HCT116 (cell line): ENCODE results near the gene DHCR24. TPM values are rescaled to one million over a fixed set of nuclear protein-coding genes. Genes with fewer than 3 reads are reported as not detected.
"Not testable (repeated sequence)": the region's sequence is repeated elsewhere in the genome, so short reads cannot be mapped to it uniquely, and the experiment has no call there.

ENCODE experiments used
- ATAC-seq: fragments of 200-7000 bp; cut with Tn5 transposase; 2 replicates; pipeline ENCODE4 v1.9.1; 2020; ENCODE audit warnings: mild to moderate bottlenecking, moderate library complexity
- BruUV-seq: library from RNA; stranded (reverse); fragments of 400-500 nt; replicated peaks from 2 replicates; lab custom pipeline; 2021; lab: Mats Ljungman, UMichigan
- CTCF ChIA-PET: fragments of 300-600 bp; sonication (Branson Sonifier 250); formaldehyde crosslinking; loops from one replicate; lab custom pipeline; 2021; ENCODE audit warnings: antibody characterized with exemption; lab: Charles Lee
- POLR2A ChIA-PET: fragments of 300-600, 350-600 bp; sonication (Branson Sonifier 250); formaldehyde crosslinking; loops from one replicate; lab custom pipeline; 2021; ENCODE audit warnings: antibody characterized with exemption; lab: Charles Lee
- RAD21 ChIA-PET, 2 experiments: fragments of 300-600 bp; sonication (Branson Sonifier 250); formaldehyde crosslinking; loops; one replicate each; lab custom pipeline; 2023; ENCODE audit warnings: low total read pairs in 2 of 2; ENCODE audit not compliant: uncharacterized antibody in 2 of 2, unreplicated experiment in 2 of 2, low non-redundant PET in 1 of 2; lab: Charles Lee
- DNase-seq: peaks from one replicate; pipeline ENCODE4 v3.0.0-alpha.2; 2010; ENCODE audit warnings: low read depth, low spot score
- H2AFZ ChIP-seq: fragments of 200-600 bp; shearing (Covaris generic), sonication (generic); 2 replicates; pipeline ENCODE4 v1.6.1; 2017; ENCODE audit warnings: low read depth, mixed run types, mixed read lengths, antibody characterized with exemption, low read length; ENCODE audit not compliant: poor library complexity, severe bottlenecking
- H3K27ac ChIP-seq: 2 replicates; pipeline ENCODE4 v1.5.1; 2012; ENCODE audit warnings: low read depth, low read length
- H3K27me3 ChIP-seq: fragments of 200-600 bp; sonication (generic); 2 replicates; pipeline ENCODE4 v1.6.1; 2016; ENCODE audit warnings: mixed run types, low read length, mixed read lengths; ENCODE audit not compliant: insufficient read depth
- H3K36me3 ChIP-seq, 2 experiments: fragments of 200-500 bp in 1 of 2; fragments of 200-600 bp in 1 of 2; sonication (Bioruptor generic) in 1 of 2; sonication (generic) in 1 of 2; 2 replicates each; pipeline versions ENCODE4 v1.5.1 to v1.6.1; 2014 to 2016; ENCODE audit warnings: low read length in 2 of 2, inconsistent platforms in 1 of 2, mixed read lengths in 1 of 2, mixed run types in 1 of 2; ENCODE audit not compliant: insufficient read depth in 2 of 2, control insufficient read depth in 1 of 2
- H3K4me1 ChIP-seq, 2 experiments: fragments of 200-600 bp in 1 of 2; sonication (generic) in 1 of 2; 2 replicates each; pipeline versions ENCODE4 v1.5.1 to v1.6.1; 2012 to 2017; ENCODE audit warnings: low read length in 2 of 2, inconsistent platforms in 1 of 2, mild to moderate bottlenecking in 1 of 2, mixed read lengths in 1 of 2, mixed run types in 1 of 2, moderate library complexity in 1 of 2; ENCODE audit not compliant: insufficient read depth in 2 of 2, control insufficient read depth in 1 of 2
- H3K4me2 ChIP-seq: fragments of 200-600 bp; sonication (generic); 2 replicates; pipeline ENCODE4 v1.6.1; 2017; ENCODE audit warnings: mixed run types, low read length, mixed read lengths
- H3K4me3 ChIP-seq, 2 experiments: fragments of 200-600 bp in 1 of 2; sonication (generic) in 1 of 2; replicated peaks in 1 of 2; 2 replicates each; pipeline ENCODE4 v1.5.1; 2011 to 2016; ENCODE audit warnings: low read length in 2 of 2, control low read depth in 1 of 2, low read depth in 1 of 2, mild to moderate bottlenecking in 1 of 2, mixed read lengths in 1 of 2, mixed run types in 1 of 2
- H3K79me2 ChIP-seq: fragments of 200-600 bp; sonication (generic); 2 replicates; pipeline ENCODE4 v1.6.1; 2017; ENCODE audit warnings: mild to moderate bottlenecking, mixed run types, low read length, moderate library complexity, mixed read lengths; ENCODE audit not compliant: insufficient read depth
- H3K9ac ChIP-seq: fragments of 200-600 bp; sonication (generic); 2 replicates; pipeline ENCODE4 v1.6.1; 2016; ENCODE audit warnings: low read length, mixed read lengths
- H3K9me2 ChIP-seq: fragments of 200-600 bp; sonication (generic), shearing (Covaris generic); 2 replicates; pipeline ENCODE4 v1.6.1; 2017; ENCODE audit warnings: mixed run types, mild to moderate bottlenecking, moderate library complexity; ENCODE audit not compliant: insufficient read depth
- H3K9me3 ChIP-seq, 2 experiments: fragments of 200-500 bp in 1 of 2; fragments of 200-600 bp in 1 of 2; sonication (Bioruptor generic) in 1 of 2; sonication (generic) in 1 of 2; 2 replicates each; pipeline ENCODE4 v1.6.1; 2014 to 2017; ENCODE audit warnings: low read length in 2 of 2, mixed read lengths in 2 of 2, inconsistent platforms in 1 of 2, low read depth in 1 of 2, mild to moderate bottlenecking in 1 of 2, mixed run types in 1 of 2, moderate library complexity in 1 of 2; ENCODE audit not compliant: control insufficient read depth in 1 of 2, insufficient read depth in 1 of 2
- H4K20me1 ChIP-seq: fragments of 200-600 bp; sonication (generic), shearing (Covaris generic); 2 replicates; pipeline ENCODE4 v1.6.1; 2017; ENCODE audit warnings: mixed run types, mild to moderate bottlenecking, moderate library complexity; ENCODE audit not compliant: insufficient read depth
- CBX3 ChIP-seq: IDR thresholded peaks from 2 replicates; pipeline ENCODE4 v1.6.1; 2012; ENCODE audit warnings: low read depth
- CEBPB ChIP-seq: IDR thresholded peaks from 2 replicates; pipeline ENCODE4 v1.6.1; 2012; ENCODE audit warnings: low read depth
- JUND ChIP-seq: IDR thresholded peaks from 2 replicates; pipeline ENCODE4 v1.6.1; 2012
- MAX ChIP-seq: IDR thresholded peaks from 2 replicates; pipeline ENCODE4 v1.6.1; 2012
- RAD21 ChIP-seq: IDR thresholded peaks from 2 replicates; pipeline ENCODE4 v1.6.1; 2012; ENCODE audit warnings: low read depth, mild to moderate bottlenecking
- REST ChIP-seq: IDR thresholded peaks from 2 replicates; pipeline ENCODE4 v1.6.1; 2012; ENCODE audit warnings: low read depth
- SIN3A ChIP-seq: IDR thresholded peaks from 2 replicates; pipeline ENCODE4 v1.6.1; 2012; ENCODE audit warnings: low read depth
- SP1 ChIP-seq: IDR thresholded peaks from 2 replicates; pipeline ENCODE4 v1.6.1; 2012; ENCODE audit warnings: low read depth
- ZBTB33 ChIP-seq: IDR thresholded peaks from 2 replicates; pipeline ENCODE4 v1.6.1; 2011; ENCODE audit warnings: mild to moderate bottlenecking, low read length, moderate library complexity; ENCODE audit not compliant: insufficient replicate concordance; ENCODE audit errors: extremely low read depth
- ZFX ChIP-seq: fragments of 450-650 bp; IDR thresholded peaks from 2 replicates; pipeline ENCODE4 v1.6.1; 2017
- intact Hi-C: fragments of 100-400 bp; cut with micrococcal nuclease; formaldehyde crosslinking; loops from 2 replicates; pipeline ENCODE4 v1.10.0; 2022
- total RNA-seq: library from RNA; stranded (reverse); gene quantifications from one replicate; pipeline ENCODE4 v1.2.1, GENCODE V29; 2021; ENCODE audit not compliant: unreplicated experiment

DHCR24 gene
- total RNA-seq, 1 experiment from 2014 or later, result 132 TPM

- no peak for TF ChIP-seq ZBTB33
- TF ChIP-seq CEBPB, result no peak
- no peak for TF ChIP-seq SIN3A
- no peak for TF ChIP-seq SP1
Observed at GRCh38 chr1:54936791-54937190, 49.8 kb upstream of the DHCR24 start (continued).

- CTCF ChIA-PET, result interaction anchor here (1.1 kb wide), 1 partner anchor 10 kb away, joined by 3 read pairs; no protein-coding TSS in a partner anchor
- no peaks in the 10 kb centered on the region for H3K79me2 ChIP-seq
- RAD21 ChIA-PET, result no interaction called here
- H2AFZ ChIP-seq, result no peak overlapping the region
- no peaks in the 10 kb centered on the region for H4K20me1 ChIP-seq
- no peaks in the 10 kb centered on the region for H3K36me3 ChIP-seq
- H3K9me3 ChIP-seq, result no peaks in the 10 kb centered on the region
- H3K4me3 ChIP-seq, result no peak overlapping the region
- no peak for TF ChIP-seq CBX3
- TF ChIP-seq SIN3A, result no peak
- no peak for TF ChIP-seq MAX
- TF ChIP-seq JUND, result no peak
- no peak for TF ChIP-seq ZFX
- TF ChIP-seq CEBPB, result no peak
- no peak for TF ChIP-seq REST
- no peak for TF ChIP-seq RAD21
- H3K9me2 ChIP-seq, result no peaks in the 10 kb centered on the region; the same call in 1 of the 2 replicates
- H3K4me2 ChIP-seq, result no peak overlapping the region
- intact Hi-C loops, result no loop called here
- no peak overlapping the region for H3K27ac ChIP-seq
- DNase-seq (no peak), ATAC-seq (no peak)
- no TSS peak for BruUV-seq
- no peaks in the 10 kb centered on the region for H3K27me3 ChIP-seq
- POLR2A ChIA-PET, result no interaction called here
- H3K4me1 ChIP-seq, result no peaks in the 10 kb centered on the region
- no peak overlapping the region for H3K9ac ChIP-seq
Observed at GRCh38 chr1:54934869-54935268, 47.9 kb upstream of the DHCR24 start.

GRCh38 chr1:54934081-54934480 lies 47.1 kb upstream of the DHCR24 start:
- RAD21 ChIA-PET, CTCF ChIA-PET, H2AFZ ChIP-seq, H3K9me2 ChIP-seq, BruUV-seq, intact Hi-C loops, DNase-seq, H3K4me2 ChIP-seq, H3K9ac ChIP-seq, H4K20me1 ChIP-seq, POLR2A ChIA-PET, ATAC-seq, H3K36me3 ChIP-seq, H3K4me3 ChIP-seq, H3K9me3 ChIP-seq, H3K4me1 ChIP-seq, H3K79me2 ChIP-seq, H3K27ac ChIP-seq, H3K27me3 ChIP-seq: not testable (repeated sequence)
